K562 (cell line): ENCODE results near the gene NT5C1A. TPM values are rescaled to one million over a fixed set of nuclear protein-coding genes. Genes with fewer than 3 reads are reported as not detected.

Source experiments
- ATAC-seq: fragments of 200-7000 bp; cut with Tn5 transposase; 3 replicates; pipeline ENCODE4 v1.9.1; 2020; ENCODE audit warnings: moderate library complexity
- BruUV-seq: library from RNA; stranded (reverse); fragments of 400-500 nt; replicated peaks from 2 replicates; lab custom pipeline; 2021; lab: Mats Ljungman, UMichigan
- CTCF ChIA-PET: fragments of 300-600 bp; formaldehyde crosslinking; extraction: SDS; loops from one replicate; lab custom pipeline; 2021; ENCODE audit warnings: low intra/inter-chr PET ratio; lab: Yijun Ruan, JAX
- POLR2A ChIA-PET: fragments of 300-600, 350-650 bp; sonication (Branson Sonifier 250); formaldehyde crosslinking; extraction: SDS; loops from one replicate; lab custom pipeline; 2021; ENCODE audit warnings: antibody characterized with exemption, inconsistent platforms; lab: Yijun Ruan, JAX
- DNase-seq, 4 experiments: peaks; one replicate each; pipeline versions ENCODE4 v3.0.0 to v3.0.0-alpha.2; 2011 to 2018; ENCODE audit warnings: low spot score in 3 of 4, mixed read lengths in 3 of 4; ENCODE audit errors: extremely low read depth in 1 of 4
- FAIRE-seq: peaks from 2 replicates; lab custom pipeline; 2011; peaks lifted over from hg19 to GRCh38; lab: Jason Lieb, UNC
- H2AFZ ChIP-seq: 2 replicates; pipeline ENCODE4 v1.6.0; 2011; ENCODE audit warnings: low read depth, low read length, control low read depth, inconsistent platforms
- H3K27ac ChIP-seq: fragments of 200-600 bp; 3 replicates; pipeline ENCODE4 v1.8.0; 2011; ENCODE audit warnings: low read depth, mild to moderate bottlenecking, control low read depth, inconsistent platforms, low read length, moderate library complexity, mixed read lengths; ENCODE audit errors: extremely low read depth
- H3K27me3 ChIP-seq, 2 experiments: fragments of 300-600 bp in 1 of 2; 2 replicates in 1 of 2; 3 replicates in 1 of 2; pipeline versions ENCODE4 v1.6.0 to v1.8.0; 2011; ENCODE audit warnings: inconsistent platforms in 2 of 2, low read length in 2 of 2, mild to moderate bottlenecking in 1 of 2, mixed read lengths in 1 of 2, moderate library complexity in 1 of 2; ENCODE audit not compliant: control insufficient read depth in 2 of 2, insufficient read depth in 2 of 2
- H3K36me3 ChIP-seq: fragments of 300-600 bp; 3 replicates; pipeline ENCODE4 v1.8.0; 2011; ENCODE audit warnings: mild to moderate bottlenecking, low read length, inconsistent platforms; ENCODE audit not compliant: control insufficient read depth, insufficient read depth
- H3K4me1 ChIP-seq, 2 experiments: fragments of 200-600 bp in 1 of 2; replicated peaks in 1 of 2; 2 replicates in 1 of 2; 3 replicates in 1 of 2; pipeline versions ENCODE4 v1.5.1 to v1.8.0; 2011; ENCODE audit warnings: inconsistent platforms in 2 of 2, low read length in 2 of 2, mild to moderate bottlenecking in 1 of 2, mixed read lengths in 1 of 2, moderate library complexity in 1 of 2; ENCODE audit not compliant: control insufficient read depth in 2 of 2, insufficient read depth in 2 of 2
- H3K4me2 ChIP-seq: 2 replicates; pipeline ENCODE4 v1.6.1; 2011; ENCODE audit warnings: low read length, control low read depth, inconsistent platforms, mixed read lengths; ENCODE audit not compliant: insufficient read depth
- H3K4me3 ChIP-seq: fragments of 200-600 bp; sonication (generic), shearing (Covaris generic); 2 replicates; pipeline ENCODE4 v1.5.1; 2016; ENCODE audit warnings: control low read depth, inconsistent platforms
- H3K79me2 ChIP-seq: fragments of 200-600 bp; 3 replicates; pipeline ENCODE4 v1.8.0; 2011; ENCODE audit warnings: low read length, inconsistent platforms; ENCODE audit not compliant: control insufficient read depth, insufficient read depth
- H3K9ac ChIP-seq, 2 experiments: 2 replicates each; pipeline versions ENCODE4 v1.6.0 to v1.6.1; 2011; ENCODE audit warnings: low read depth in 2 of 2, low read length in 2 of 2, control low read depth in 1 of 2, inconsistent platforms in 1 of 2, mild to moderate bottlenecking in 1 of 2, mixed read lengths in 1 of 2; ENCODE audit not compliant: insufficient read depth in 1 of 2
- H3K9me1 ChIP-seq: one replicate; pipeline ENCODE4 v1.6.0; 2011; ENCODE audit warnings: inconsistent platforms, mild to moderate bottlenecking, low read length, moderate library complexity; ENCODE audit not compliant: control insufficient read depth, insufficient read depth
- H3K9me3 ChIP-seq: replicated peaks from 2 replicates; pipeline ENCODE4 v1.5.1; 2011; ENCODE audit warnings: low read depth, low read length, inconsistent platforms; ENCODE audit not compliant: control insufficient read depth, insufficient read depth
- H4K20me1 ChIP-seq: replicated peaks from 2 replicates; pipeline ENCODE4 v1.6.1; 2011; ENCODE audit warnings: low read length, inconsistent platforms, mixed read lengths; ENCODE audit not compliant: control insufficient read depth, insufficient read depth
- CCNT2 ChIP-seq: IDR thresholded peaks from 2 replicates; pipeline ENCODE4 v1.6.1; 2011; ENCODE audit warnings: borderline replicate concordance, low read depth, mild to moderate bottlenecking, moderate library complexity, mixed read lengths, low read length; ENCODE audit not compliant: insufficient read length; ENCODE audit errors: extremely low read depth
- COPS2 ChIP-seq: fragments of 450-650 bp; conservative IDR thresholded peaks from 2 replicates; pipeline ENCODE4 v1.6.1; 2016; ENCODE audit warnings: mild to moderate bottlenecking, moderate library complexity
- CSDE1 ChIP-seq, 2 experiments: fragments of 450-650 bp; IDR thresholded peaks; 2 replicates each; pipeline ENCODE4 v1.6.1; 2016; ENCODE audit warnings: mild to moderate bottlenecking in 1 of 2
- ILF3 ChIP-seq: fragments of 450-650 bp; IDR thresholded peaks from 2 replicates; pipeline ENCODE4 v1.6.1; 2018; ENCODE audit warnings: antibody characterized with exemption, mild to moderate bottlenecking, moderate library complexity, borderline replicate concordance
- NR1H2 ChIP-seq: sonication (generic); formaldehyde crosslinking; IDR thresholded peaks from 2 replicates; pipeline ENCODE4 v1.4.0; 2020; ENCODE audit warnings: mild to moderate bottlenecking, missing genetic modification reagents
- PHB ChIP-seq: fragments of 250-450 bp; sonication (Bioruptor Pico); IDR thresholded peaks from 2 replicates; pipeline ENCODE4 v1.5.0; 2021
- PRMT5 ChIP-seq: sonication (generic); formaldehyde crosslinking; IDR thresholded peaks from 2 replicates; pipeline ENCODE4 v1.5.0; 2020; ENCODE audit warnings: missing genetic modification reagents
- RHOXF2B ChIP-seq: fragments of 250-450 bp; sonication (Bioruptor Pico); conservative IDR thresholded peaks from 2 replicates; pipeline ENCODE4 v1.5.1; 2021
- ZBTB9 ChIP-seq: fragments of 450-650 bp; formaldehyde crosslinking; IDR thresholded peaks from 2 replicates; pipeline ENCODE4 v1.4.0; 2020; ENCODE audit warnings: mild to moderate bottlenecking, moderate library complexity
- ZC3H8 ChIP-seq: fragments of 450-650 bp; IDR thresholded peaks from 2 replicates; pipeline ENCODE4 v1.6.1; 2017
- ZNF431 ChIP-seq: sonication (generic); formaldehyde crosslinking; IDR thresholded peaks from 2 replicates; pipeline ENCODE4 v1.8.0; 2022; ENCODE audit warnings: mild to moderate bottlenecking, missing genetic modification reagents
- WGBS: fragments of 100-300 bp; shearing (Covaris generic); methylation state at CpG from one replicate; pipeline ENCODE4 v1.1.6; 2016; ENCODE audit warnings: low coverage, mixed read lengths; ENCODE audit not compliant: insufficient coverage; ENCODE audit errors: missing lambda C conversion rate; 5-methylcytosine and 5-hydroxymethylcytosine counted together
- in situ Hi-C: fragments of 300-500 bp; cut with MboI; formaldehyde crosslinking; loops from 4 replicates; pipeline ENCODE4 v1.15.0; 2018; ENCODE audit warnings: inconsistent platforms, mixed read lengths
- intact Hi-C: fragments of 100-400 bp; cut with micrococcal nuclease; formaldehyde crosslinking; loops from 2 replicates; pipeline ENCODE4 v1.14.2; 2022
- polyA plus RNA-seq, 8 experiments: library from polyadenylated mRNA; depleted of rRNA in 4 of 8; stranded (reverse) in 5 of 8; unstranded in 3 of 8; fragments of >200 nt; fragmentation: Nextera tagmentation in 2 of 8; fragmentation: Illumina TruSeq in 1 of 8; extraction: Ambion mirVana in 2 of 8; extraction: Trizol in 1 of 8; gene quantifications; 2 replicates each; pipeline versions ENCODE4 v1.2.1 to v1.2.3, GENCODE V29; 2011 to 2014; ENCODE audit warnings: inconsistent platforms in 1 of 8, missing spikeins in 1 of 8
- total RNA-seq, 7 experiments: library from RNA; depleted of rRNA in 6 of 7; stranded (reverse); fragments of >200 nt in 6 of 7; fragmentation: Illumina TruSeq in 2 of 7; extraction: Trizol in 2 of 7; gene quantifications; 2 replicates each; pipeline versions ENCODE4 v1.2.1 to v1.2.3, GENCODE V29; 2011 to 2021; ENCODE audit warnings: low replicate concordance in 1 of 7
- TF ChIP-seq, protein P1 (sequence below): fragments of 250-450 bp; sonication (Bioruptor Pico); IDR thresholded peaks from 2 replicates; pipeline ENCODE4 v1.8.0; 2022; ENCODE audit warnings: moderate library complexity, mild to moderate bottlenecking, inconsistent platforms
- TF ChIP-seq, protein P2 (sequence below): fragments of 450-650 bp; IDR thresholded peaks from 2 replicates; pipeline ENCODE4 v1.6.1; 2018; ENCODE audit warnings: mild to moderate bottlenecking, low read depth; ENCODE audit not compliant: partially characterized antibody
- TF ChIP-seq, protein P3 (sequence below): fragments of 250-450 bp; sonication (Bioruptor Pico); IDR thresholded peaks from 2 replicates; pipeline ENCODE4 v1.4.0; 2020; ENCODE audit warnings: mild to moderate bottlenecking

Gene NT5C1A
- total and polyA plus RNA-seq, 9 of the 15 experiments (the other 6 are each of a cell fraction or from before 2014, with no cell fraction given), result not detected

DNA sequence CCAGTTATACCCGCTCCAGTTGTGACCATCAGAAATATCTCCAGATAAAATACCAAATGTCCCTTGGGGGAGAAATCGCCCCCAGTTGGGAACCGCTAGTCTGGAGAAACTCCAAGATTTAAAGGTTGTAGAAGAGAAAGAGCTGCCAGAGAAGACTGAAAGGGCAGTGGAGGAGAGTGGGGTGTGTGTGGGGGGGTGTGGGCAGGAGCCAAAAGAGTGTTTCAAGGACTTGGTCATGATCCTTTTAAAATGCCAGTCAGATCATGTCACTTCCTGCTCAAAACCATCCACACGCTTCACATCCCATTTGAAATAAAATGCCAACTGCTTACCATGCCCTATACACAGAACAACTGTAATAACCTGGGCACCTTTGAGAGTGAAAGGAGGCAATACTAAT is 29.1 kb downstream of the NT5C1A start:
- Histone ChIP-seq H3K9me1 (no peaks in the 10 kb centered on the region), H3K4me3 (no peak overlapping the region), H3K4me1 (peaks cover 14 to 20% of the 10 kb centered on the region in 2 experiments), H3K79me2 (no peaks in the 10 kb centered on the region), H3K9ac (no peak overlapping the region), H3K27me3 (peaks cover 4 to 25% of the 10 kb centered on the region in 2 experiments; a peak in 4 of 5 replicates), H3K36me3 (no peaks in the 10 kb centered on the region), H3K9me3 (no peaks in the 10 kb centered on the region), H2AFZ (no peak overlapping the region), H3K27ac (no peak overlapping the region), H4K20me1 (0 out of 2 replicates have a peak, but pooled peaks cover 4% of the 10 kb centered on the region), H3K4me2 (no peak overlapping the region)
- WGBS, result 11% methylated on average over 4 of the region's 4 CpGs
- ATAC-seq (no peak), FAIRE-seq (no peak), DNase-seq (no peak)
- in situ Hi-C loops, result no loop called here
- TF ChIP-seq, protein P1, sequence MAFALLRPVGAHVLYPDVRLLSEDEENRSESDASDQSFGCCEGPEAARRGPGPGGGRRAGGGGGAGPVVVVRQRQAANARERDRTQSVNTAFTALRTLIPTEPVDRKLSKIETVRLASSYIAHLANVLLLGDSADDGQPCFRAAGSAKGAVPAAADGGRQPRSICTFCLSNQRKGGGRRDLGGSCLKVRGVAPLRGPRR (CRISPR knock-in tag), result no peak
- TF ChIP-seq ZNF431 (no peak), RHOXF2B (CRISPR knock-in tag) (no peak), NR1H2 (CRISPR knock-in tag) (no peak), COPS2 (no peak), PHB (no peak), CCNT2 (no peak), ZBTB9 (CRISPR knock-in tag) (no peak), PRMT5 (CRISPR knock-in tag) (no peak), CSDE1 (IDR thresholded peaks at IDR 0.05) (no peak), ZC3H8 (no peak), ILF3 (no peak)
- TF ChIP-seq, protein P2, sequence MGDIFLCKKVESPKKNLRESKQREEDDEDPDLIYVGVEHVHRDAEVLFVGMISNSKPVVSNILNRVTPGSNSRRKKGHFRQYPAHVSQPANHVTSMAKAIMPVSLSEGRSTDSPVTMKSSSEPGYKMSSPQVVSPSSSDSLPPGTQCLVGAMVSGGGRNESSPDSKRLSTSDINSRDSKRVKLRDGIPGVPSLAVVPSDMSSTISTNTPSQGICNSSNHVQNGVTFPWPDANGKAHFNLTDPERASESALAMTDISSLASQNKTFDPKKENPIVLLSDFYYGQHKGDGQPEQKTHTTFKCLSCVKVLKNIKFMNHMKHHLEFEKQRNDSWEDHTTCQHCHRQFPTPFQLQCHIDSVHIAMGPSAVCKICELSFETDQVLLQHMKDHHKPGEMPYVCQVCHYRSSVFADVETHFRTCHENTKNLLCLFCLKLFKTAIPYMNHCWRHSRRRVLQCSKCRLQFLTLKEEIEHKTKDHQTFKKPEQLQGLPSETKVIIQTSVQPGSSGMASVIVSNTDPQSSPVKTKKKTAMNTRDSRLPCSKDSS, result no peak
- TF ChIP-seq, protein P3, sequence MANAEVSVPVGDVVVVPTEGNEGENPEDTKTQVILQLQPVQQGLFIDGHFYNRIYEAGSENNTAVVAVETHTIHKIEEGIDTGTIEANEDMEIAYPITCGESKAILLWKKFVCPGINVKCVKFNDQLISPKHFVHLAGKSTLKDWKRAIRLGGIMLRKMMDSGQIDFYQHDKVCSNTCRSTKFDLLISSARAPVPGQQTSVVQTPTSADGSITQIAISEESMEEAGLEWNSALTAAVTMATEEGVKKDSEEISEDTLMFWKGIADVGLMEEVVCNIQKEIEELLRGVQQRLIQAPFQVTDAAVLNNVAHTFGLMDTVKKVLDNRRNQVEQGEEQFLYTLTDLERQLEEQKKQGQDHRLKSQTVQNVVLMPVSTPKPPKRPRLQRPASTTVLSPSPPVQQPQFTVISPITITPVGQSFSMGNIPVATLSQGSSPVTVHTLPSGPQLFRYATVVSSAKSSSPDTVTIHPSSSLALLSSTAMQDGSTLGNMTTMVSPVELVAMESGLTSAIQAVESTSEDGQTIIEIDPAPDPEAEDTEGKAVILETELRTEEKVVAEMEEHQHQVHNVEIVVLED (CRISPR knock-in tag), result no peak
- intact Hi-C loops, result no loop called here
- ChIA-PET POLR2A (no interaction called here), CTCF (no interaction called here)
- BruUV-seq, result no TSS peak
